GM21526 (cell line): ENCODE data around the gene DLGAP1.
"Not testable (repeated sequence)": the region's sequence is repeated elsewhere in the genome, so short reads cannot be mapped to it uniquely, and the experiment has no call there.

ENCODE experiments used
- ATAC-seq: cut with Tn5 transposase; IDR thresholded peaks from one replicate; pipeline ENCODE4 v1.9.1; 2021; ENCODE audit warnings: moderate library complexity; ENCODE audit not compliant: unreplicated experiment, low FRiP score

DLGAP1 gene

DNA sequence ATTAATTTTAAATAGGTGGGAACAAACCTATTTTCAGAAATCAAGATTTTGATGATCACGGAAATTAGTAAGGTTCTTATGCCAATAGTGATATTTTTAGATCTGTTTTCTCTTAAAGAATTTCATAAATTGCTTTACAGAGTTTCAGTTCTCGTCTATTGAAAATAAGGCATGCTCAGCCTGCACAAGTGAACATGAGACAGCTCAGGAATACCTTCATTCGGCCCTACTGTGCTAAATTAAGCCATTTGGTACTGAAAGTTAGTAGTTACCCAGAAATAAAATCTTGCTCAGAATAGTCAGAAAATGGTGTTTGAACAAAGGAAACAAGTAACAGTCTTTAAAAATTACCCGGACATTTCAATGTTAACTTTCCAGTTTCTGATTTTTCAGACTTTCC, 60.4 kb downstream of the DLGAP1 start:
- no peak for ATAC-seq

DNA sequence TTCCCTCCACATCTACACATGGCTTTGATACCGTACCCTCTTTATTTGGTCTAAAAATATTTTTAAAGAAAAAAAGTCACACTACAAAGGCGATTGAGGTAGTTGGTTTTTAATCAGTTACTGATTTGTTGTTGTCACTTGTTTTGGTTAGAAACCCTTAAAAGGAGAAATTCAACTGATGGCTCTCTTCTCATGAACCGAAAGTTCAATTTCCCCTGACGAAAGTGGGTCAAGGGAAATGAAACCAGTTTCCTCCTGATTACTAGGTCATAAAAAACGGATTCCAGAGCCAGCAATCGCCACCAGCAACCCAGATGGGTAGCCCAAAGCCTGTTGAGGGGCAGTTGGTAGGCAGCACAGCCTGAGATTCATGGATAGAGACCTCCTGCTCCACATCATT, 63.2 kb downstream of the DLGAP1 start:
- no peak for ATAC-seq

GRCh38 chr18:4385876-4386275, 69.2 kb downstream of the DLGAP1 start:
- no peak for ATAC-seq

GRCh38 chr18:4384932-4385331, 70.2 kb downstream of the DLGAP1 start:
- no peak for ATAC-seq

DNA sequence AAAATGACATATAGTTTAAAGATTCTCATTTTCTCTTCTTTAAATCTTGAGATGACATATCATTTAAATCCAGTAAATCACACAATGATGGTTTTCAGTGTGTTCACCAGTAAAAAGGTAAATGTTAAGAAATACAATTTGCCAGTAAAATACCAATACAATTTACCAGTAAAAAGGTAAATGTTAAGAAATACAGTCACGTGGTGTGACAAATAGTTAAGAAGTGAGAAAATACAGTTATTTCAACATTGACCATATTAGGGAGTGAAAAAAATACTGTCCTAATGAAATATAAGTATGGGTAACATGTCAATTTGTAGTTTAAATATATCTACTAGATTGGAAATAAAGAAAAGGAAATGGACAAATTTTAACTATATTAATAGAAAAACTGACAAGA, 80.5 kb downstream of the DLGAP1 start:
- ATAC-seq: no peak

DNA sequence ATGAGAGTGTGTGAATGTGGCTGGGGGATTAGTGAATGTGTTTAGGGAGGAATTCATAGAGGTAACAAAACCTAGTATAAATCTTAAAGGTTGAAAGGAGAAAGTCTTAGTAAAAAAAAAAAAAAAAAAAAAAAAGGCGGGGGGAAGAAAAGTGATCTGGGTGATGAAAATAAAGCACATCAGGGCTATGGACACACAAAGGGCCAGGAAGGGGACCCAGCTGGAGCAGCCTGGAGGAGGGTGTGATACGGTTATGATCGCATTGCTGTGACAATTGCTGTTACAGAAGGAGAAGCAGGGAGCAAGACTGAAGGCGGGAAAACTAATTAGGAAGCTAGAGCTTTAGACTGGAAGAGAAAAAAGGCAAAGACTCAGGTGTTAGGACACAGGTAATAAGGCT, 85.4 kb downstream of the DLGAP1 start:
- no peak for ATAC-seq

DNA sequence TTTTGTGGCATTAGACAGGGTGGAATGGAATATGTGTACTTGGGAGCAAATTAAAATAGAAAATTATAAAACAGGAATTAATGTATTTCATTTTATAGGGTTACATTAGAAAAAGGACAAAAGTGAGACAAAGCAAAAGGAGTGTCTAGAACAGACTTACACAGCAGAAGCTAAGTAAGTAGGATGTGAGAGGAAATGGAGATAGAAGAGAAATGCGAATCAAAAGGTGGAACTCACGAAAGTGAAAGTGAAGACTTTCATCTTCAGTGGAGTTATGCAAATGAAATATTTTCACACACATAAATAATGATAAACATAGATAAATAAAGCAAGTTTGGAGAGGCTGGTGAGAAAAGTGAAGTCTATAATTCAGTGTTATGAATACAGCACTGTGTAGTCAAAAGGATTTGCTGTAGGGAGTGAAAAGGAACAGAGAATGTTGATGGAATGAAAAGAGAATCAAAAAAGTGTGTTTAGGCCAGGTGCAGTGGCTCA, 94.8 kb downstream of the DLGAP1 start:
- no peak for ATAC-seq

DNA sequence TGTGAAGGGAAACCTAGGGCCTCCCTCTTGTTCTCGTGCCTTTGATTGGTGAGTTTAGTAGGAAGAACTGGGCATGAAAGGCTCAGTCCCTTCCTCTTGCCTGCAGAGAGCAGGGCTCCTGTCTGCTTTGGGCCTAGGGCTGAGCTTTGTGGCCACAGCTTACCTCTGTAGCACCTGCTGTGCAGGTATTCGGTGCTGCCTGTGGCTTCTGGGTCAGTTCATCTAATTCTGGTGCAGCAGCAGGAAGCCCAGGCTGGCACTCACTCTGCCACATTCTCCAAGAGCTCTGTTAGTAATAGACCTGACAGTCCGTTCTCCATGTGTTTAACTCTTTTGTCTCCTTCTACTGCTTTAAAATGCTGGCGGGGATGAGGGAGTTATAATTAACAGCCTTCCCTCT, 96.5 kb downstream of the DLGAP1 start:
- ATAC-seq: no peak

DNA sequence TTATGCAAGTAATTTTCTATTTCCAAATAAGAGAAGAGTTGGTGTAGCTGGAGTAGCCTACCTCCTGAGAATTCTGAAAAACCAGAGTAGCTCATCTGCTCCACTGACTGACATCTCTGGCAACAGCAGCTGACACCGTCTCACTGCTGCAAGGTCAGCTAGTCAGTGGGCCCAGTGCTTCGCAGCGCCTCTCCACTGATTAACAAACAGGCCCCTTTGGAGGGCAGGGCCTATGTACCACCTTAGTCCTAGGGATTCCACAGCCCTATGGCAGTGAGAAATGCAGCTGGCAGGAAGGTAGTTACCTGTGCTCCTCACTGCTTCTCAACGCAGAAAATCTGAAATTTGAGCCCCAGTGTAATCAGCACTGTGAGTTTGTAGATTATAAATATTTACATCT, 97.5 kb downstream of the DLGAP1 start:
- ATAC-seq: no peak

DNA sequence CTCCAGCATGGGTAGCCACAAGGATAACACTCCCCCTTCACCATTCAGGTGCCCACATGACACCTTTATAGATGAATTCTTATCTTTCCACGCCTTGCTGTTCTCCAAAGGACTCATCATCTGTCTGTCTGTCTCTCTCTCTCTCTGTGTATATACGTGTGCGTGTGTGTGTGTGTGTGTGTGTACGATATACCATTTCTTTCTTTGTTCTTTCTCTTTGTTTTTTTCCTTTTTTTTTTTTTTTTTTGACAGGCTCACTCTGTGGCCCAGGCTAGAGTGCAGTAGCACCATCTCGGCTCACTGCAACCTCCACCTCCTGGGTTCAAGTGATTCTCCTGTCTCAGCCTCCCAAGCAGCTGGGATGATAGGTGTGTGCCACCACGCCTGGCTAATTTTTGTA, 98.2 kb downstream of the DLGAP1 start:
- ATAC-seq: no peak

DNA sequence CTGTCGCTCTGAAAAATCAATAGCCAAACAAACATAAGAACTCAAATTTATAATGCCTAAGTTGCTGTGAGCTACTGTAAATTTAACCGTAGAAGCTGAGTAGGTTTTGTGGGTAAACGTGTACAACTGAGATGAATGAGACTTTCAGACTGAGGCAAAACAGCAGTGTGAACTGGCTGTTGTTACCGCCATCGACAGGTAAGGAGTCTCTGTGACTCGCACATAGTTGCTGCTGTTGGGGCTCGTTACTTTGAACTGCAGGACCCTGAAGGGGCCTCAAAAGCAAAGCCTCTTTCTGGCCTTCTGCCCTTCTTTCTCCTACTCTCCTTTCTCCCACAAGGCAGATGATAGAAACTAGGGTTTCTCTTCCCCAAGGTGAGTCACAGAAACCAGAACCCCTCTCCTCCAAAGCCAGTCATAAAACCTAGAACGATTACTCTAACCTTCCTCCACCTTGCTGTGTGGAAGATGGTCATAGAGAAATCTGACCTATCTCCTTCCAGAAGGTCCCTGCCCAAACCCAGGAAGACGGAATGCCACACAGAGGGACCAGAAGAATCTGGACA, 101.2 kb downstream of the DLGAP1 start:
- ATAC-seq: no peak

GRCh38 chr18:4352746-4353551, 102.2 kb downstream of the DLGAP1 start:
- no peak for ATAC-seq

DNA sequence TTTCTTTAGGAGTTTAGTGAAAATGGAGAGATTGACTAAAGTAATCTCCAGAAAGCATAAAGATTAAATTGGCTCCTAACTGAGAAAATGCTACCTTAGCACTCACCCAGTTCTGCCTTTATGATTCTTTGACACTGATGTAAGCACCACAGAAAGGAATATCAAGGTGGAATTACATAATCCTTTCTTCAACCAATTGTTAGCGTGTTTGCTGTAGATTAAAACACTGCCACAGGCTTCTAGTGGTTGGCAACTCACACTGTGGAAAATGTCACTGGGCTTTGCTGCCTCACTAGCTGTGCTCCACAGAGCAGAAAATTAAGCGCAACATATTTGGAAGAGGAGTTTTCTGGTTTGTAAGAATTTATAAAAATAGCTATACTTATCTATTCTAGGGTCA, 104.1 kb downstream of the DLGAP1 start:
- no peak for ATAC-seq

DNA sequence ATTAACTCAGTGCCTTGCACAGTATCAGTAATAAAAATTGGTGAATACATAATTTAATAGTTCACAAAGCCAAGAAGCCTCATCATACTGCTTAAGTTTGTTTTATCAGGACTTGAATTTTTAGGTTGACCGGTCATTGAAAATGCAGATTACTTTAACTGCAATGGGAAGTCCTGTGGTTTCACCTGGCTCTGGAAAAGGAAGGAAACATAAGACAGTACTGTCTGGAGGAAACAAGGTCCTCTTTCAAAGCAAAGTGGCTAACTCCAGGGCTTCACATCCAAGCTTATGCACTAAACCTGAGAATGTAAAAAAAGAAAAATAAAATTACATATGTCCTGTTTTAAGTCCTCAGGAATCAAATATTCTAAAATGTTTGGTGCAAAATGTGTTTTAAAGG, 119.7 kb downstream of the DLGAP1 start:
- ATAC-seq: no peak

GRCh38 chr18:4333043-4333442, 122.1 kb downstream of the DLGAP1 start:
- ATAC-seq: no peak

DNA sequence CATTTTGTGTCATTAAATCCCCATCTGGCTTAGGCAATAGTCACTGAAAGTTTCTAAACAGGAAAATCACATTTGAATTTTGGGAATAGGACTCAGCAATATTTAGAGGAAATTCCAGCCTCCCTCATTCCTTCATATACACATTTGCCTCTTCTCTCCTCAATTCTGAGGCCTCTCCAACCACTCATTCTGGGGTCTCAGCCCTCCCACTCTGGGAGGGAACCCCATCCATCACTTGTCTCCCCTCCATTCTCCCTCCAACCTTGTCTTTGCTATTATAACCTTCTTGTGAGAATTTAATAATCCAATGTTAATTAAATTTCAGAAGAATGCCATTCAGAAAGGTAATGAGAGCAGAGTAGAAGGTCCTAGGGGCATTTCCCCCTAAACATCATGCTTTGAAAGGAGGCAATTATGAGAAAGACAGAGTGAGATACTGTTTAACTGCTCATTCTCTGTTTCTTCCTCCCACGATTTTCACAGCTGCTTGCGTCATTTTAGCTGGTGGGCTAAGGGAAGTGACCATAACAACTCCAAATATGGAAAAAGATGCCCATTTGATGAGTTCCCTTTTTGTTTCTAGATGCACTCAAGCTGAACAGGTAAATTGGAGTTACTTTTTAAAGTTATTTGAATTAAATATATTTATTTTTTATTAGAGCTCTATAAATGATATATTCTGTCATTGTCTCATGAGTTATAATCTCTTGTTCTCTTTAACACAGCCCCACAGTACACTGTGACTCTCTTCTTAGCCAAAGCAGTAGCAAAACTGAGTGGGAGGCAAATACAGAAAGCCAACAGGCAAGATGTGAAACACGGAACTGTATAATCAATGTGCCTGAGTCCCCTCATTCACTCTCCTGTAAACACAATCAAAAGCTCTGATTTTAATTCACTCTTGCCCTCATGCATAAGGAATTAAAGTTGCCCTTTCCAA, 135.1 kb downstream of the DLGAP1 start:
- ATAC-seq: peak; percentile 74

DNA sequence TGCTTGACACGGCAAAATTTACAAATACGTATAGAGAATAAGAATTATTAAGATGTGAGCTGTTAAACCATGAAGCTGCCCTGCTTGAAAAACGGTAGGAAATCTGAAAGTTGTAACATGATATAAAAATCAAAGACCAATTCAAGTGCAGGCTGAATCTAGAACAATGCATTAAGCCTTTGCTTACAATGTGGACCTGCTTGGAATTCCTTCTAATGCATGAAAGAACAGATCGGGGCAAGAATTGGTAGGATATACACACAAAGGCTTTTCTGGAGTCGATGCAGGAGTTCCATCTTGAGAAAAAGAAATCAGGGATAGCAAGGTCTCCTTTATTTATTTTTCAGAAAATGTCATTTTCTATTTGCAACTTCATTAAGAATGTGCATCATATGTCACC, 136.8 kb downstream of the DLGAP1 start:
- ATAC-seq: no peak

- not testable (repeated sequence) for ATAC-seq
These were observed 143.2 kb downstream of the DLGAP1 start for GRCh38 chr18:4311945-4312344.

DNA sequence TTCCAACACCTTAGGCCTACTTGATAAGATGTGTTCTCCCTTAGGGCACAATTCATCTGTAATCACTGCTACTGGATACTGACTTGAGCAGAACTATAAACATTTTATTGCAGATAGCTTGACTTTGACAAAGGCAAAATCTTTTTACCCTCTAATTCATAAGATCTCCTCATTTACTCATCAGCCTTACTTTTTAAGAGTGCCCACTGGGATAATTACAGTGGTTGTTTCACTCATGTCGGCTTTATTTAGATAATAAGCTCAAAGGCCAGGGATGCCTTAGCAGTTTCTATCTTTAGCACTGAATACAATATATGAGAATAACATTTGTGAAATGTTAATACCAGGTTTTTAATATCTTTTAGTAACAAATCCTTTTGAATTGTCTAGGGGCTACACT, 144.0 kb downstream of the DLGAP1 start:
- ATAC-seq: no peak

- ATAC-seq: no peak
These were observed 145.9 kb downstream of the DLGAP1 start for GRCh38 chr18:4309227-4309626.

DNA sequence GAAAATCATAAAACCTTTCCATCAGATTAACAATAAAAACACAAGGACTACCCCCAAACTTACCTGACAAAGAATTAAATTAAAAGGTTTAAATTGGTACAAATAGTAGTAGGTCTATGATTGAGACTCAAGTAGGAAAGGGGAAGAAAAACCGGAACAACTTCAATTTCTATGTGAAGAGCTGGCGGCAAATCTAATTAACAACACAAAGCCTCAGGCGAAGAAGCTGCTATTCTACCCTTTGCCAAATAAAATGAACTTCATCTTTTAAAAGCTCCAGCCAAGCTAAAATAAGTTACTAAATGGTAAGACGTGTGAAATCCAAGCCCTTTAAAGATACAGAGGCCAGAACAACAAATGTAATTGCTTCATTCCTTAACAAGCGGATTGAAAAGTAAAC, 146.5 kb downstream of the DLGAP1 start:
- no peak for ATAC-seq
